Activated T-helper 1 cell treated with anti-CD3 and anti-CD28 coated beads, Interleukin-12 subunit alpha, Interleukin-12 subunit beta, Interleukin-2, Interleukin-4 antibody, amounts not matched to agents 30 ng/mL and 10 ng/mL and 1 ng/mL, durations not matched to agents 14 hours and 24 hours and 36 hours (primary cell): ENCODE data around the gene PIGT. TPM values are rescaled to one million over a fixed set of nuclear protein-coding genes. Genes with fewer than 3 reads are reported as not detected.
A peak's percentile ranks its signal among the peaks of the same experiment; 100 is the strongest.

ENCODE experiments used
- DNase-seq: peaks from one replicate; pipeline ENCODE4 v3.0.0; 2021; ENCODE audit warnings: low spot score
- H3K27ac Mint-ChIP-seq: one replicate; pipeline ENCODE4 v1.8.0; 2021; ENCODE audit warnings: mild to moderate bottlenecking, mixed read lengths
- H3K27me3 Mint-ChIP-seq: one replicate; pipeline ENCODE4 v1.8.0; 2022; ENCODE audit warnings: mild to moderate bottlenecking, moderate library complexity, mixed read lengths; ENCODE audit not compliant: insufficient read depth
- H3K36me3 Mint-ChIP-seq: one replicate; pipeline ENCODE4 v1.8.0; 2021; ENCODE audit warnings: low read depth, mixed read lengths
- H3K4me1 Mint-ChIP-seq: one replicate; pipeline ENCODE4 v1.8.0; 2021; ENCODE audit warnings: low read depth, mixed read lengths
- H3K4me3 Mint-ChIP-seq: one replicate; pipeline ENCODE4 v1.8.0; 2021; ENCODE audit warnings: mild to moderate bottlenecking, moderate library complexity, mixed read lengths
- H3K9me3 Mint-ChIP-seq: one replicate; pipeline ENCODE4 v1.8.0; 2021; ENCODE audit warnings: mixed read lengths
- intact Hi-C: fragments of 100-400 bp; cut with micrococcal nuclease; formaldehyde crosslinking; loops from one replicate; pipeline ENCODE4 v1.15.1; 2024
- total RNA-seq: library from RNA; stranded (reverse); gene quantifications from 2 replicates; pipeline ENCODE4 v1.2.3, GENCODE V29; 2022

PIGT gene
- 89.8 and 90.6 TPM in 2 replicates for total RNA-seq

- Mint-ChIP-seq H3K4me3 (peak within 1 kb of the TSS; percentile 94), H3K27me3 (no peaks in the 10 kb centered on the region), H3K9me3 (no peaks in the 10 kb centered on the region), H3K4me1 (peaks cover 39% of the 10 kb centered on the region), H3K27ac (peak within 1 kb of the TSS; percentile 90), H3K36me3 (peaks cover 26% of the 10 kb centered on the region)
- intact Hi-C loops = loop anchor here (1.0 to 10.0 kb wide), 6 partner anchors 9 to 451 kb away; partner anchors contain the start of genes ACOT8, STK4, SYS1 and TOMM34
- DNase-seq = peak; percentile 86
Measured at GRCh38 chr20:45415822-45416637, at the start of gene PIGT. Gene PIGT, plus strand, starts transcription at chr20:45416141. Its CDS starts 16 bp downstream, at chr20:45416157.

- intact Hi-C loops = no loop called here
- H3K4me1 Mint-ChIP-seq = peaks cover 59% of the 10 kb centered on the region
- H3K27me3 Mint-ChIP-seq = no peaks in the 10 kb centered on the region
- H3K36me3 Mint-ChIP-seq = peaks cover 36% of the 10 kb centered on the region
- H3K4me3 Mint-ChIP-seq = no peak overlapping the region
- H3K9me3 Mint-ChIP-seq = no peaks in the 10 kb centered on the region
- no peak overlapping the region for H3K27ac Mint-ChIP-seq
- no peak for DNase-seq
Measured at GRCh38 chr20:45366192-45366591, 49.7 kb upstream of the PIGT start.

- Mint-ChIP-seq H3K4me1 (peaks cover 59% of the 10 kb centered on the region), H3K4me3 (no peak overlapping the region), H3K36me3 (peaks cover 38% of the 10 kb centered on the region), H3K27me3 (no peaks in the 10 kb centered on the region), H3K9me3 (no peaks in the 10 kb centered on the region), H3K27ac (no peak overlapping the region)
- intact Hi-C loops = no loop called here
- DNase-seq = no peak
Measured at GRCh38 chr20:45366631-45367030, 49.3 kb upstream of the PIGT start.

- Mint-ChIP-seq H3K27ac (no peak overlapping the region), H3K4me3 (no peak overlapping the region), H3K27me3 (no peaks in the 10 kb centered on the region)
Measured at GRCh38 chr20:45367126-45367525, 48.8 kb upstream of the PIGT start.

GRCh38 chr20:45368221-45368980, 47.5 kb upstream of the PIGT start:
- intact Hi-C loops = no loop called here
- Mint-ChIP-seq H3K9me3 (no peaks in the 10 kb centered on the region), H3K27me3 (no peaks in the 10 kb centered on the region), H3K4me1 (peaks cover 54% of the 10 kb centered on the region), H3K27ac (peak overlapping the region; percentile 42), H3K4me3 (peak overlapping the region; percentile 1), H3K36me3 (peaks cover 38% of the 10 kb centered on the region)
- peak; percentile 39 for DNase-seq

More at GRCh38 chr20:45367126-45367525, 48.8 kb upstream of the PIGT start:
- H3K9me3 Mint-ChIP-seq = no peaks in the 10 kb centered on the region
- peaks cover 56% of the 10 kb centered on the region for H3K4me1 Mint-ChIP-seq
- peaks cover 38% of the 10 kb centered on the region for H3K36me3 Mint-ChIP-seq
- intact Hi-C loops = no loop called here
- DNase-seq = no peak

- H3K36me3 Mint-ChIP-seq = peaks cover 31% of the 10 kb centered on the region
Measured at GRCh38 chr20:45370571-45371160, 45.3 kb upstream of the PIGT start.

GRCh38 chr20:45372241-45372640, 43.7 kb upstream of the PIGT start:
- no peaks in the 10 kb centered on the region for H3K27me3 Mint-ChIP-seq
- peak overlapping the region; percentile 45 for H3K4me3 Mint-ChIP-seq
- peaks cover 20% of the 10 kb centered on the region for H3K36me3 Mint-ChIP-seq
- intact Hi-C loops = no loop called here
- DNase-seq = no peak
- peak overlapping the region; percentile 34 for H3K27ac Mint-ChIP-seq
- H3K9me3 Mint-ChIP-seq = no peaks in the 10 kb centered on the region
- peaks cover 35% of the 10 kb centered on the region for H3K4me1 Mint-ChIP-seq

More at GRCh38 chr20:45370571-45371160, 45.3 kb upstream of the PIGT start:
- H3K9me3 Mint-ChIP-seq = no peaks in the 10 kb centered on the region
- no peaks in the 10 kb centered on the region for H3K27me3 Mint-ChIP-seq
- intact Hi-C loops = no loop called here
- DNase-seq = no peak
- H3K27ac Mint-ChIP-seq = no peak overlapping the region
- no peak overlapping the region for H3K4me3 Mint-ChIP-seq
- peaks cover 45% of the 10 kb centered on the region for H3K4me1 Mint-ChIP-seq

GRCh38 chr20:45372646-45373352, 43.1 kb upstream of the PIGT start:
- peaks cover 16% of the 10 kb centered on the region for H3K36me3 Mint-ChIP-seq
- intact Hi-C loops = loop anchor here (1.0 kb wide), 1 partner anchor 9 kb away; the partner anchor contains the start of gene SYS1
- H3K9me3 Mint-ChIP-seq = no peaks in the 10 kb centered on the region
- H3K27ac Mint-ChIP-seq = peak overlapping the region; percentile 84
- no peak for DNase-seq
- H3K27me3 Mint-ChIP-seq = no peaks in the 10 kb centered on the region
- H3K4me1 Mint-ChIP-seq = peaks cover 30% of the 10 kb centered on the region
- peak overlapping the region; percentile 78 for H3K4me3 Mint-ChIP-seq

- intact Hi-C loops = loop anchor here (1.0 to 2.0 kb wide), 6 partner anchors 10 to 398 kb away; partner anchors contain the start of genes PIGT and SYS1
- H3K27ac Mint-ChIP-seq = peak overlapping the region; percentile 84
- H3K4me3 Mint-ChIP-seq = peak overlapping the region; percentile 78
- H3K4me1 Mint-ChIP-seq = peaks cover 22% of the 10 kb centered on the region
- H3K36me3 Mint-ChIP-seq = peaks cover 9% of the 10 kb centered on the region
- DNase-seq = peak; percentile 79
- no peaks in the 10 kb centered on the region for H3K9me3 Mint-ChIP-seq
- H3K27me3 Mint-ChIP-seq = no peaks in the 10 kb centered on the region
Measured at GRCh38 chr20:45373353-45374100, 42.4 kb upstream of the PIGT start.

- Mint-ChIP-seq H3K36me3 (peaks cover 8% of the 10 kb centered on the region), H3K27ac (peak overlapping the region; percentile 84), H3K4me3 (peak overlapping the region; percentile 78), H3K27me3 (no peaks in the 10 kb centered on the region), H3K4me1 (peaks cover 18% of the 10 kb centered on the region), H3K9me3 (no peaks in the 10 kb centered on the region)
- intact Hi-C loops = loop anchor here (1.0 to 2.0 kb wide), 5 partner anchors 33 to 397 kb away; partner anchors contain the start of gene PIGT
- DNase-seq = no peak
Measured at GRCh38 chr20:45374101-45374467, 41.9 kb upstream of the PIGT start.

- intact Hi-C loops = loop anchor here (1.0 to 2.0 kb wide), 5 partner anchors 32 to 396 kb away; partner anchors contain the start of gene PIGT
- no peak overlapping the region for H3K27ac Mint-ChIP-seq
- no peaks in the 10 kb centered on the region for H3K9me3 Mint-ChIP-seq
- no peaks in the 10 kb centered on the region for H3K27me3 Mint-ChIP-seq
- DNase-seq = no peak
- peaks cover 5% of the 10 kb centered on the region for H3K36me3 Mint-ChIP-seq
- H3K4me1 Mint-ChIP-seq = peaks cover 18% of the 10 kb centered on the region
- no peak overlapping the region for H3K4me3 Mint-ChIP-seq
Measured at GRCh38 chr20:45374966-45375365, 41.0 kb upstream of the PIGT start.
